ENCODE results near the gene TMEM38B.

GRCh38 chr9:105673850-105674387 is 20.4 kb upstream of the TMEM38B start:
- TF ChIP-seq CTCF (IDR thresholded peaks at IDR 0.05) (no peak), POLR2A (IDR thresholded peaks at IDR 0.05) (no peak)
